Endothelial cell of umbilical vein (primary cell): ENCODE results near the gene HSPBAP1. TPM values are rescaled to one million over a fixed set of nuclear protein-coding genes. Genes with fewer than 3 reads are reported as not detected.

Source experiments
- BruUV-seq: library from RNA; stranded (reverse); fragments of 400-500 nt; replicated peaks from 2 replicates; lab custom pipeline; 2021; lab: Mats Ljungman, UMichigan
- CTCF ChIA-PET: fragments of 300-600, 350-600 bp; sonication (Branson Sonifier 250); formaldehyde crosslinking; loops from one replicate; lab custom pipeline; 2021; ENCODE audit warnings: antibody characterized with exemption, inconsistent platforms; lab: Charles Lee
- POLR2A ChIA-PET: fragments of 300-600, 350-600 bp; sonication (Branson Sonifier 250); formaldehyde crosslinking; loops from one replicate; lab custom pipeline; 2021; ENCODE audit warnings: antibody characterized with exemption, inconsistent platforms; lab: Charles Lee
- DNase-seq: peaks from one replicate; pipeline ENCODE4 v3.0.0-alpha.2; 2011; ENCODE audit warnings: low read depth, low spot score
- FAIRE-seq: peaks from 2 replicates; lab custom pipeline; 2011; peaks lifted over from hg19 to GRCh38; lab: Jason Lieb, UNC
- H2AFZ ChIP-seq: 2 replicates; pipeline ENCODE4 v1.6.0; 2012; ENCODE audit warnings: low read depth, low read length, control low read depth, inconsistent platforms
- H3K27ac ChIP-seq: 2 replicates; pipeline ENCODE4 v1.5.1; 2011; ENCODE audit warnings: low read depth, mild to moderate bottlenecking, control low read depth, low read length, moderate library complexity; ENCODE audit not compliant: insufficient read depth
- H3K27me3 ChIP-seq, 2 experiments: 2 replicates each; pipeline versions ENCODE4 v1.6.0 to v1.6.1; 2011; ENCODE audit warnings: low read length in 2 of 2, mixed read lengths in 1 of 2; ENCODE audit not compliant: control insufficient read depth in 2 of 2, insufficient read depth in 2 of 2
- H3K36me3 ChIP-seq, 2 experiments: 2 replicates in 1 of 2; 3 replicates in 1 of 2; pipeline ENCODE4 v1.5.1; 2011; ENCODE audit warnings: low read length in 2 of 2, mild to moderate bottlenecking in 1 of 2, moderate library complexity in 1 of 2; ENCODE audit not compliant: control insufficient read depth in 2 of 2, insufficient read depth in 2 of 2; ENCODE audit errors: extremely low read depth in 1 of 2
- H3K4me1 ChIP-seq: 3 replicates; pipeline ENCODE4 v1.5.1; 2011; ENCODE audit warnings: mild to moderate bottlenecking, low read length; ENCODE audit not compliant: control insufficient read depth, insufficient read depth; ENCODE audit errors: extremely low read depth
- H3K4me2 ChIP-seq: 2 replicates; pipeline ENCODE4 v1.6.1; 2011; ENCODE audit warnings: low read length, control low read depth, mixed read lengths; ENCODE audit not compliant: insufficient read depth
- H3K4me3 ChIP-seq, 3 experiments: fragments of 200-600 bp in 1 of 3; sonication (generic), shearing (Covaris generic) in 1 of 3; replicated peaks in 1 of 3; 2 replicates each; pipeline ENCODE4 v1.5.1; 2011 to 2016; ENCODE audit warnings: control low read depth in 3 of 3, low read length in 3 of 3, mild to moderate bottlenecking in 2 of 3, inconsistent platforms in 1 of 3, low read depth in 1 of 3, moderate library complexity in 1 of 3; ENCODE audit not compliant: insufficient read depth in 1 of 3
- H3K79me2 ChIP-seq: 2 replicates; pipeline ENCODE4 v1.6.0; 2012; ENCODE audit warnings: low read length, inconsistent platforms; ENCODE audit not compliant: control insufficient read depth, insufficient read depth
- H3K9ac ChIP-seq: replicated peaks from 2 replicates; pipeline ENCODE3; 2011; ENCODE audit warnings: low read length, control low read depth; ENCODE audit not compliant: insufficient read depth; ENCODE audit errors: extremely low read depth
- H3K9me1 ChIP-seq: replicated peaks from 3 replicates; pipeline ENCODE4 v1.6.0; 2011; ENCODE audit warnings: mild to moderate bottlenecking, low read length; ENCODE audit not compliant: control insufficient read depth, insufficient read depth; ENCODE audit errors: extremely low read depth
- H3K9me3 ChIP-seq: replicated peaks from 2 replicates; pipeline ENCODE4 v1.5.1; 2012; ENCODE audit warnings: low read length, inconsistent platforms; ENCODE audit not compliant: control insufficient read depth, insufficient read depth
- H4K20me1 ChIP-seq: replicated peaks from 2 replicates; pipeline ENCODE3; 2011; ENCODE audit warnings: mild to moderate bottlenecking, low read length; ENCODE audit not compliant: control insufficient read depth, insufficient read depth; ENCODE audit errors: extremely low read depth
- CTCF ChIP-seq, 2 donors: IDR thresholded peaks; 1 replicate in 1 of 2; 2 replicates in 1 of 2; pipeline ENCODE4 v1.5.1; 2011; ENCODE audit warnings: low read length in 2 of 2, mild to moderate bottlenecking in 2 of 2, moderate library complexity in 2 of 2, control low read depth in 1 of 2, inconsistent platforms in 1 of 2, low read depth in 1 of 2; ENCODE audit not compliant: insufficient read depth in 1 of 2; ENCODE audit errors: extremely low read depth in 1 of 2
- EZH2 ChIP-seq: IDR thresholded peaks from 2 replicates; pipeline ENCODE4 v1.6.1; 2012; ENCODE audit warnings: borderline replicate concordance, low read depth, mild to moderate bottlenecking, moderate library complexity, low read length, inconsistent platforms; ENCODE audit not compliant: severe bottlenecking
- FOS ChIP-seq: IDR thresholded peaks from 2 replicates; pipeline ENCODE4 v1.6.1; 2011; ENCODE audit warnings: mild to moderate bottlenecking, low read length, moderate library complexity, borderline replicate concordance; ENCODE audit not compliant: insufficient read depth
- GATA2 ChIP-seq: IDR thresholded peaks from 2 replicates; pipeline ENCODE4 v1.7.0; 2011; ENCODE audit warnings: low read depth, mild to moderate bottlenecking, moderate library complexity, mixed read lengths, low read length; ENCODE audit not compliant: insufficient read length, insufficient read depth
- JUN ChIP-seq: IDR thresholded peaks from 2 replicates; pipeline ENCODE4 v1.6.1; 2011; ENCODE audit warnings: borderline replicate concordance, low read depth; ENCODE audit not compliant: insufficient read length, insufficient read depth
- MAX ChIP-seq: IDR thresholded peaks from 2 replicates; pipeline ENCODE4 v1.6.1; 2011; ENCODE audit not compliant: insufficient read depth, insufficient read length
- MYC ChIP-seq: IDR thresholded peaks from one replicate; pipeline ENCODE4 v1.6.1; 2011; ENCODE audit warnings: mild to moderate bottlenecking, low read depth, low read length
- POLR2A ChIP-seq: IDR thresholded peaks from 2 replicates; pipeline ENCODE4 v1.6.1; 2012; ENCODE audit warnings: low read depth, mild to moderate bottlenecking, control low read depth, low read length
- POLR2AphosphoS5 ChIP-seq: IDR thresholded peaks from 2 replicates; pipeline ENCODE4 v1.6.1; 2012; ENCODE audit warnings: low read depth, mild to moderate bottlenecking, control low read depth, low read length, moderate library complexity; ENCODE audit not compliant: insufficient read depth
- dilution Hi-C: fragments of 300-500 bp; cut with MboI; formaldehyde crosslinking; loops from one replicate; pipeline ENCODE4 v1.15.0; 2019; ENCODE audit warnings: low sequenced_read_pairs; ENCODE audit not compliant: extremely low pct_ligation_motif_present
- intact Hi-C: fragments of 100-400 bp; cut with micrococcal nuclease; formaldehyde crosslinking; loops from one replicate; pipeline ENCODE4 v1.10.0; 2022
- polyA plus RNA-seq, 4 experiments: library from polyadenylated mRNA; depleted of rRNA in 3 of 4; stranded (reverse) in 3 of 4; unstranded in 1 of 4; fragments of >200 nt; gene quantifications; 2 replicates each; pipeline versions ENCODE4 v1.2.1 to v1.2.3, GENCODE V29; 2011 to 2012; ENCODE audit warnings: missing spikeins in 1 of 4
- total RNA-seq: library from RNA; stranded (reverse); gene quantifications from 2 replicates; pipeline ENCODE4 v1.2.3, GENCODE V29; 2021

Gene HSPBAP1
- total and polyA plus RNA-seq, 2 donors (not counting 3 experiments of a cell fraction or from before 2014, with no cell fraction given), result 5.3 to 10.6 TPM

GRCh38 chr3:122727294-122727693 lies 66.3 kb downstream of the HSPBAP1 start:
- Histone ChIP-seq H3K9me1 (no peaks in the 10 kb centered on the region), H3K4me3 (no peak overlapping the region), H3K27me3 (no peaks in the 10 kb centered on the region), H3K9me3 (no peaks in the 10 kb centered on the region), H3K79me2 (no peaks in the 10 kb centered on the region), H3K27ac (no peak overlapping the region), H3K9ac (no peak overlapping the region), H3K4me2 (no peak overlapping the region), H3K36me3 (peaks cover 0 to 2% of the 10 kb centered on the region in 2 experiments), H2AFZ (no peak overlapping the region), H4K20me1 (no peaks in the 10 kb centered on the region), H3K4me1 (no peaks in the 10 kb centered on the region)
- intact Hi-C loops, result no loop called here
- no TSS peak for BruUV-seq
- ChIA-PET POLR2A (no interaction called here), CTCF (interaction anchor here (1.0 kb wide), 1 partner anchor 15 kb away, joined by 4 read pairs; no protein-coding TSS in a partner anchor)
- dilution Hi-C loops, result no loop called here
- DNase-seq, result no peak
- TF ChIP-seq JUN, result no peak
- TF ChIP-seq POLR2A, result no peak
- TF ChIP-seq FOS, result no peak
- no peak for TF ChIP-seq MAX
- no peak for TF ChIP-seq MYC
- no peak for TF ChIP-seq EZH2
- TF ChIP-seq GATA2, result no peak
- TF ChIP-seq POLR2AphosphoS5, result no peak
- no peak for TF ChIP-seq CTCF (IDR thresholded peaks at IDR 0.05; ENCODE audit: extremely low read depth in 1 of 2, insufficient read depth in 1 of 2, low read depth in 1 of 2, low read length in 2 of 2)
- no peak for FAIRE-seq
